GM23338 (cell line): ENCODE results near the gene RRP1. TPM values are rescaled to one million over a fixed set of nuclear protein-coding genes. Genes with fewer than 3 reads are reported as not detected.

ENCODE experiments used
- ATAC-seq: fragments of 200-7000 bp; cut with Tn5 transposase; 3 replicates; pipeline ENCODE4 v1.9.1; 2020
- DNase-seq: peaks from one replicate; pipeline ENCODE4 v3.0.0-alpha.2; 2015; ENCODE audit warnings: low spot score
- H2AFZ ChIP-seq: fragments of 200-600 bp; sonication (generic); 2 replicates; pipeline ENCODE4 v1.8.0; 2016; ENCODE audit warnings: antibody characterized with exemption, mild to moderate bottlenecking, moderate library complexity
- H3F3A ChIP-seq: fragments of 200-600 bp; sonication (generic); replicated peaks from 2 replicates; pipeline ENCODE4 v1.8.0; 2017; ENCODE audit warnings: antibody characterized with exemption, mixed run types, low read depth
- H3K27ac ChIP-seq: fragments of 200-600 bp; sonication (generic); 2 replicates; pipeline ENCODE4 v1.6.1; 2016; ENCODE audit warnings: low read depth
- H3K27me3 ChIP-seq: fragments of 200-600 bp; sonication (generic); 2 replicates; pipeline ENCODE4 v1.8.0; 2016; ENCODE audit warnings: mild to moderate bottlenecking, mixed run types, moderate library complexity; ENCODE audit not compliant: insufficient read depth
- H3K36me3 ChIP-seq: fragments of 200-600 bp; sonication (generic); 2 replicates; pipeline ENCODE4 v1.8.0; 2016; ENCODE audit warnings: mild to moderate bottlenecking; ENCODE audit not compliant: insufficient read depth
- H3K4me1 ChIP-seq: fragments of 200-600 bp; sonication (generic); 2 replicates; pipeline ENCODE4 v1.8.0; 2016; ENCODE audit warnings: mild to moderate bottlenecking, moderate library complexity; ENCODE audit not compliant: insufficient read depth
- H3K4me2 ChIP-seq: fragments of 200-600 bp; sonication (generic); 2 replicates; pipeline ENCODE4 v1.7.1; 2017; ENCODE audit warnings: mixed run types
- H3K4me3 ChIP-seq: fragments of 200-600 bp; sonication (generic); 2 replicates; pipeline ENCODE4 v1.6.1; 2016; ENCODE audit warnings: mixed run types
- H3K79me2 ChIP-seq: fragments of 200-600 bp; sonication (generic); replicated peaks from 2 replicates; pipeline ENCODE4 v1.8.0; 2017; ENCODE audit warnings: mild to moderate bottlenecking; ENCODE audit not compliant: insufficient read depth
- H3K9me2 ChIP-seq: fragments of 200-600 bp; sonication (generic); 2 replicates; pipeline ENCODE4 v1.8.0; 2017; ENCODE audit not compliant: insufficient read depth
- H4K20me1 ChIP-seq: fragments of 200-600 bp; sonication (generic); replicated peaks from 2 replicates; pipeline ENCODE4 v1.8.0; 2017; ENCODE audit warnings: mild to moderate bottlenecking; ENCODE audit not compliant: insufficient read depth
- H3K27ac Mint-ChIP-seq: 2 replicates; pipeline ENCODE4 v1.8.0; 2020; ENCODE audit warnings: inconsistent platforms, mild to moderate bottlenecking, moderate library complexity, mixed read lengths
- H3K27me3 Mint-ChIP-seq: 3 replicates; pipeline ENCODE4 v1.8.0; 2022; ENCODE audit warnings: low read depth, mild to moderate bottlenecking, moderate library complexity, mixed read lengths, inconsistent platforms; ENCODE audit not compliant: insufficient read depth, poor library complexity
- H3K36me3 Mint-ChIP-seq: 3 replicates; pipeline ENCODE4 v1.8.0; 2021; ENCODE audit warnings: low read depth, mild to moderate bottlenecking, inconsistent platforms, moderate library complexity, mixed read lengths
- H3K4me1 Mint-ChIP-seq: 3 replicates; pipeline ENCODE4 v1.8.0; 2020; ENCODE audit warnings: mild to moderate bottlenecking, inconsistent platforms, mixed read lengths
- H3K4me3 Mint-ChIP-seq: 3 replicates; pipeline ENCODE4 v1.8.0; 2021; ENCODE audit warnings: moderate library complexity, mild to moderate bottlenecking, inconsistent platforms, mixed read lengths
- H3K9me3 Mint-ChIP-seq: 3 replicates; pipeline ENCODE4 v1.8.0; 2020; ENCODE audit warnings: moderate library complexity, mild to moderate bottlenecking, inconsistent platforms, mixed read lengths
- ETS1 ChIP-seq: IDR thresholded peaks from 2 replicates; pipeline ENCODE4 v1.6.1; 2016; ENCODE audit warnings: antibody characterized with exemption
- EZH2 ChIP-seq: fragments of 200-600 bp; sonication (generic); IDR thresholded peaks from one replicate; pipeline ENCODE4 v1.8.0; 2017; ENCODE audit warnings: antibody characterized with exemption, mild to moderate bottlenecking, low read depth; ENCODE audit not compliant: unreplicated experiment
- EZH2phosphoT487 ChIP-seq: fragments of 200-600 bp; sonication (generic); IDR thresholded peaks from one replicate; pipeline ENCODE4 v1.8.1; 2018; ENCODE audit warnings: antibody characterized with exemption; ENCODE audit not compliant: unreplicated experiment
- JUNB ChIP-seq: IDR thresholded peaks from one replicate; pipeline ENCODE4 v1.6.1; 2016; ENCODE audit warnings: antibody characterized with exemption; ENCODE audit not compliant: unreplicated experiment
- POLR2AphosphoS5 ChIP-seq: IDR thresholded peaks from 2 replicates; pipeline ENCODE4 v1.6.1; 2016; ENCODE audit warnings: antibody characterized with exemption, low read depth
- REST ChIP-seq: IDR thresholded peaks from one replicate; pipeline ENCODE4 v1.6.1; 2018; ENCODE audit warnings: antibody characterized with exemption; ENCODE audit not compliant: unreplicated experiment
- STAT1 ChIP-seq: IDR thresholded peaks from one replicate; pipeline ENCODE4 v1.6.1; 2016; ENCODE audit warnings: antibody characterized with exemption; ENCODE audit not compliant: unreplicated experiment
- ZNF331 ChIP-seq: fragments of 250-450 bp; sonication (Bioruptor Pico); IDR thresholded peaks from 2 replicates; pipeline ENCODE4 v1.5.0; 2020; ENCODE audit warnings: low read depth, mild to moderate bottlenecking, moderate library complexity
- ZNF462 ChIP-seq: fragments of 250-450 bp; sonication (Bioruptor Pico); IDR thresholded peaks from 2 replicates; pipeline ENCODE4 v1.5.0; 2020; ENCODE audit warnings: mild to moderate bottlenecking, moderate library complexity
- polyA plus RNA-seq: library from polyadenylated mRNA; unstranded; fragments of >200 nt; fragmentation: Nextera tagmentation; extraction: Ambion mirVana; gene quantifications from 2 replicates; pipeline ENCODE4 v1.2.1, GENCODE V29; 2016
- total RNA-seq: library from RNA; depleted of rRNA; stranded (reverse); fragments of >200 nt; shearing (Covaris generic); gene quantifications from 2 replicates; pipeline ENCODE4 v1.2.3, GENCODE V29; 2014

The RRP1 gene
- total and polyA plus RNA-seq, 2 experiments from 2014 or later = 36.5 to 63.5 TPM

- Histone ChIP-seq H3K79me2 (peaks cover 5% of the 10 kb centered on the region), H3K27ac (no peak overlapping the region), H3K4me3 (no peak overlapping the region), H3K4me1 (peaks cover 2% of the 10 kb centered on the region; the same call in 1 of the 2 replicates), H3K9me2 (no peaks in the 10 kb centered on the region), H4K20me1 (no peaks in the 10 kb centered on the region), H3K4me2 (no peak overlapping the region), H2AFZ (no peak overlapping the region), H3K27me3 (no peaks in the 10 kb centered on the region), H3K36me3 (no peaks in the 10 kb centered on the region), H3F3A (no peaks in the 10 kb centered on the region)
- Mint-ChIP-seq H3K4me3 (no peak overlapping the region), H3K9me3 (peaks cover 3% of the 10 kb centered on the region; the same call in 1 of the 3 replicates), H3K4me1 (no peaks in the 10 kb centered on the region; the same call in 2 of the 3 replicates), H3K27ac (no peak overlapping the region), H3K36me3 (peaks cover 3% of the 10 kb centered on the region; the same call in 2 of the 3 replicates), H3K27me3 (peaks cover 11% of the 10 kb centered on the region)
- ATAC-seq (no peak), DNase-seq (no peak)
- TF ChIP-seq ETS1 (no peak), REST (no peak), POLR2AphosphoS5 (no peak), EZH2 (no peak), ZNF331 (no peak)
These were observed 4.2 kb upstream of the RRP1 start for GRCh38 chr21:43785134-43785533.

- Mint-ChIP-seq H3K9me3 (peaks cover 3% of the 10 kb centered on the region; the same call in 1 of the 3 replicates), H3K27me3 (peaks cover 8% of the 10 kb centered on the region), H3K36me3 (peaks cover 13% of the 10 kb centered on the region), H3K4me1 (peaks cover 8% of the 10 kb centered on the region), H3K27ac (no peak overlapping the region), H3K4me3 (no peak overlapping the region)
- Histone ChIP-seq H3K27me3 (no peaks in the 10 kb centered on the region), H3K4me2 (no peak overlapping the region), H3K4me1 (peaks cover 10% of the 10 kb centered on the region), H4K20me1 (peaks cover 8% of the 10 kb centered on the region), H2AFZ (no peak overlapping the region), H3K36me3 (no peaks in the 10 kb centered on the region), H3K79me2 (peaks cover 18% of the 10 kb centered on the region), H3K9me2 (no peaks in the 10 kb centered on the region), H3K27ac (no peak overlapping the region), H3F3A (no peaks in the 10 kb centered on the region), H3K4me3 (no peak overlapping the region)
- ATAC-seq (no peak), DNase-seq (no peak)
- no peak for TF ChIP-seq ZNF462 (CRISPR knock-in tag)
- TF ChIP-seq STAT1 = no peak
- TF ChIP-seq JUNB = no peak
- TF ChIP-seq ZNF331 = no peak
- no peak for TF ChIP-seq EZH2phosphoT487
- no peak for TF ChIP-seq EZH2
- TF ChIP-seq POLR2AphosphoS5 = no peak
These were observed 3.0 kb upstream of the RRP1 start for GRCh38 chr21:43786300-43786806.
